Lower lobe of right lung (tissue), 2 donors: Measurements from ENCODE around the gene SMO. TPM values are rescaled to one million over a fixed set of nuclear protein-coding genes. Genes with fewer than 3 reads are reported as not detected.

Experiments
- ATAC-seq, 2 donors: fragments of 200-7000 bp; cut with Tn5 transposase; one replicate each; pipeline ENCODE4 v1.9.1; 2020 to 2022; ENCODE audit warnings: mild to moderate bottlenecking in 2 of 2, moderate library complexity in 2 of 2
- DNase-seq: peaks from one replicate; pipeline ENCODE4 v3.0.0-alpha.2; 2020
- H3K27ac ChIP-seq: fragments of 200-600 bp; one replicate; pipeline ENCODE4 v1.8.0; 2022
- H3K27me3 ChIP-seq: fragments of 200-600 bp; one replicate; pipeline ENCODE4 v1.8.0; 2022; ENCODE audit warnings: low read depth
- H3K36me3 ChIP-seq: fragments of 200-600 bp; one replicate; pipeline ENCODE4 v1.8.0; 2022; ENCODE audit warnings: mild to moderate bottlenecking
- H3K4me1 ChIP-seq: fragments of 200-600 bp; one replicate; pipeline ENCODE4 v1.8.0; 2022
- H3K4me3 ChIP-seq: fragments of 200-600 bp; one replicate; pipeline ENCODE4 v1.8.0; 2022; ENCODE audit warnings: mild to moderate bottlenecking
- H3K9me3 ChIP-seq: fragments of 200-600 bp; one replicate; pipeline ENCODE4 v1.8.0; 2022
- intact Hi-C: fragments of 100-400 bp; cut with DNase I; formaldehyde crosslinking; loops from one replicate; pipeline ENCODE4 v1.11.0; 2022
- total RNA-seq: library from RNA; stranded (reverse); fragmentation: NEBNext Ultra II Directional; extraction: Animal tissue kit (Norgen Biotek cat#: 25700); gene quantifications from one replicate; pipeline ENCODE4 v1.2.1, GENCODE V29; 2021
- TF ChIP-seq, protein P1 (sequence below): fragments of 200-600 bp; IDR thresholded peaks from one replicate; pipeline ENCODE4 v1.8.0; 2022; ENCODE audit warnings: antibody characterized with exemption, mild to moderate bottlenecking
- donor health status: DM: no; HTN: yes; CAD: no; lungs with severe emphysema.

The SMO gene
- total RNA-seq, 1 donor from 2014 or later = 3.1 TPM

DNA sequence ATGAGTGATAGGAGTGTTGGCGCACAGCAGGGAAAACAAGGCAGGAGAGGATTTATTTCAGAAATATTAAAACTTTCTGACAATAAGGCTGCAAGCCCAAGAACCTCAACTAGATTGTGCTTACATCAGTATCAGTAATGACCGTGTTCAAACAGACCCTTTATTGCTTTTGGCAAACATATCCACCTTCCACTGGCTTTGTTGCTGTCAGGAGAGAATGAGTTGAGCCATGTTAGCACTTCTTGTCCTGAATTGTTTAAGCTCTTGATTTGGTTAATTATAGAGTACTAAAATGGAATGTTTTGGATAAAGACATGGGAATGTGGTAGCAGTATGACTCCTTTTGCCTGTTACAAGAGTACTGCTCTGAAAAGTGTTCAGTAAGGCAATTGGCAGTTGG lies 40.2 kb downstream of the SMO start:
- ATAC-seq (no peak), DNase-seq (no peak)
- TF ChIP-seq, protein P1, sequence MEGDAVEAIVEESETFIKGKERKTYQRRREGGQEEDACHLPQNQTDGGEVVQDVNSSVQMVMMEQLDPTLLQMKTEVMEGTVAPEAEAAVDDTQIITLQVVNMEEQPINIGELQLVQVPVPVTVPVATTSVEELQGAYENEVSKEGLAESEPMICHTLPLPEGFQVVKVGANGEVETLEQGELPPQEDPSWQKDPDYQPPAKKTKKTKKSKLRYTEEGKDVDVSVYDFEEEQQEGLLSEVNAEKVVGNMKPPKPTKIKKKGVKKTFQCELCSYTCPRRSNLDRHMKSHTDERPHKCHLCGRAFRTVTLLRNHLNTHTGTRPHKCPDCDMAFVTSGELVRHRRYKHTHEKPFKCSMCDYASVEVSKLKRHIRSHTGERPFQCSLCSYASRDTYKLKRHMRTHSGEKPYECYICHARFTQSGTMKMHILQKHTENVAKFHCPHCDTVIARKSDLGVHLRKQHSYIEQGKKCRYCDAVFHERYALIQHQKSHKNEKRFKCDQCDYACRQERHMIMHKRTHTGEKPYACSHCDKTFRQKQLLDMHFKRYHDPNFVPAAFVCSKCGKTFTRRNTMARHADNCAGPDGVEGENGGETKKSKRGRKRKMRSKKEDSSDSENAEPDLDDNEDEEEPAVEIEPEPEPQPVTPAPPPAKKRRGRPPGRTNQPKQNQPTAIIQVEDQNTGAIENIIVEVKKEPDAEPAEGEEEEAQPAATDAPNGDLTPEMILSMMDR = no peak
- Histone ChIP-seq H3K9me3 (no peaks in the 10 kb centered on the region), H3K4me1 (peaks cover 14% of the 10 kb centered on the region), H3K27ac (no peak overlapping the region), H3K27me3 (no peaks in the 10 kb centered on the region), H3K4me3 (no peak overlapping the region), H3K36me3 (no peaks in the 10 kb centered on the region)
- intact Hi-C loops = loop anchor here (10.0 kb wide), 1 partner anchor 66 kb away; no protein-coding TSS in a partner anchor

DNA sequence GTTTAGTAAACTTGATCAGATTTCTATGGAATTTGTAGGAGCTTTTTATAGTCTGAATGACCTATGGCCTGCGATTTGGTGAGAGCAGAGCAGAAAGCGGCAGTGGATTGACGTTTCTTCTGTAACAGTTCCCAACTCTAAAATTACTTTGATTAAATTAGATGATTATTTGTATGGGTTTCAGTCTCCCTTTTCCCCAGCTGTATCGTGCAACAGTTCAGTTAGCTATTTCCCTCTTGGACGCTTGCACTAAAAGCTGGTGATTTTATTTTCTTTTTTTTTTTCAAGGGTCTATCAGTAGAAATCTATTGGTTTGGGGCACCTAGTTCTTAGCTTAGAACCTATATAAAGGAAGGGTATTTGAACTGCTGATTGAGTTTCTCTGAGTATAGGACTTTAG lies 43.2 kb downstream of the SMO start:
- Histone ChIP-seq H3K36me3 (no peaks in the 10 kb centered on the region), H3K27me3 (no peaks in the 10 kb centered on the region), H3K4me3 (no peak overlapping the region), H3K9me3 (no peaks in the 10 kb centered on the region), H3K4me1 (no peaks in the 10 kb centered on the region), H3K27ac (no peak overlapping the region)
- ATAC-seq (no peak), DNase-seq (no peak)
- intact Hi-C loops = no loop called here
- TF ChIP-seq, protein P1 = no peak

DNA sequence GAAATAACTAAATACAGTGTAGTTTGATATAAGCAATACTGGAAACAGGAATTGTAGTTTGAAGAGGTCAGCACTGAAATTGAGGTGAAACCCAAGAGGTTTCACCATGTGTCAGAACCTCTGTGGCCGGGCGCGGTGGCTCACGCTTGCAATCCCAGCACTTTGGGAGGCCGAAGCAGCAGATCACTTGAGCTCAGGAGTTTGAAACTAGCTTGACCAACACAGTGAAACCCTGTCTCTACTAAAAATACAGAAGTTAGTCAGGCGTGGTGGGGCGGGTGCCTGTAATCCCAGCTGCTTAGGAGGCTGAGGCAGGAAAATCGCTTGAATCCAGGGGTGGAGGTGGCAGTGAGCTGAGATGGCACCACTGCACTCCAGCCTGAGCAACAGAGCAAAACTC lies 50.1 kb downstream of the SMO start:
- DNase-seq (no peak), ATAC-seq (no peak)
- Histone ChIP-seq H3K4me3 (no peak overlapping the region), H3K4me1 (no peaks in the 10 kb centered on the region), H3K27ac (no peak overlapping the region), H3K36me3 (no peaks in the 10 kb centered on the region), H3K9me3 (no peaks in the 10 kb centered on the region), H3K27me3 (no peaks in the 10 kb centered on the region)
- intact Hi-C loops = no loop called here
- TF ChIP-seq, protein P1 = no peak

DNA sequence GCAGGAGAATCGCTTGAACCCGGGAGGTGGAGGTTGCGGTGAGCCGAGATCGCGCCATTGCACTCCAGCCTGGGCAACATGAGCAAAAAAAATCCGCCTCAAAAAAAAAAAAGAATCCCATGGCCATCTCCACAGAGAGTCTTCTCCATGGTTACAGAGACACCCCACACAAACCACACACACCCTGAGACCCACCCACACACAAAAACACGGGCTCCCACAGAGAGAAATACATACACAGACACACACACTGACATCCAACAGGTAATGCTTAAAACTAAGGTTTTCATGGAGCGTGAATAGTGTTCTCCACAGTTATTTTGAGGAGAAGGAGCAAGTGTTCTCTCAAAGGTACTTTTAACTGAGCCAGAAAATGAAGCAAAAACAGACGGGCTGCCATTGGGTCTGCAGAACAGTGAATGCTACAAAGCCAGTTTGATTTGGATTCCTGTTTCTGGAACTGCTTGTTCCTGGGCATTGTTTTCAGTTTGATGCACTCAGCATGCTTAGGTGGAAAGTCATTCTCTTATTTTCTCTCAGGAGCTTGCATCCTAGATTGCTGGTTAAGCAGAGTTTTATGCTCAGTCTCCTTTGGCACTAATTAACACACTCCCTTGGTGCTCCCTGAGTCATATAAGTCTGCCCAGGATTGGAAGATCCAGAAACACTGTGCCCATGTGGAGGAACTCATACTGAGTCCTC lies 51.8 kb downstream of the SMO start:
- no peaks in the 10 kb centered on the region for H3K4me1 ChIP-seq
- no peak overlapping the region for H3K27ac ChIP-seq
- ATAC-seq (no peak), DNase-seq (no peak)
- no peaks in the 10 kb centered on the region for H3K9me3 ChIP-seq
- no peak overlapping the region for H3K4me3 ChIP-seq
- no peaks in the 10 kb centered on the region for H3K27me3 ChIP-seq
- TF ChIP-seq, protein P1 = no peak
- H3K36me3 ChIP-seq = no peaks in the 10 kb centered on the region
- intact Hi-C loops = no loop called here

DNA sequence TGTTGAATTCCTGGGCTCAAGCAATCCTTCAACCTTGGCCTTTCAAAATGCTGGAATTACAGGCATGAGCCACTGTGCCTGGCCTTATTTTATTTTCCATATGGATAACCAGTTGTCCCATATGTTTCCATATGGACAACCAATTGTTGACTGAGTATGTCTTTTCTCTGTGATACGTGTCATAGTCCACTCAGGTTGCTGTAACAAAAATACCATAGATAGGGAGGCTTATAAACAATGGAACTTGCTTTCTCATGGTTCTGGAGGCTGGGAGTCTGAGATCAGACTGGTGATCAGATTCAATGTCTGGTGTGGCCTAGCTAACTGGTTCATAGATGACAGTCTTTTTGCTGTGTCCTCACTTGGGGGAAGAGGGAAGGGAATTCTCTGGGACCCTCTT lies 55.8 kb downstream of the SMO start:
- intact Hi-C loops = no loop called here
- Histone ChIP-seq H3K4me1 (no peaks in the 10 kb centered on the region), H3K9me3 (no peaks in the 10 kb centered on the region), H3K27ac (no peak overlapping the region), H3K36me3 (no peaks in the 10 kb centered on the region), H3K4me3 (no peak overlapping the region), H3K27me3 (no peaks in the 10 kb centered on the region)
- ATAC-seq (no peak), DNase-seq (no peak)
- TF ChIP-seq, protein P1 = no peak
